HepG2 (cell line): ENCODE results near the gene KLRD1. TPM values are rescaled to one million over a fixed set of nuclear protein-coding genes. Genes with fewer than 3 reads are reported as not detected.

Experiments used
- ATAC-seq: fragments of 200-7000 bp; cut with Tn5 transposase; 3 replicates; pipeline ENCODE4 v1.9.1; 2020; ENCODE audit warnings: mild to moderate bottlenecking, moderate library complexity
- BruUV-seq: library from RNA; stranded (reverse); fragments of 400-500 nt; replicated peaks from 2 replicates; lab custom pipeline; 2021; lab: Mats Ljungman, UMichigan
- CTCF ChIA-PET: fragments of 300-600 bp; formaldehyde crosslinking; extraction: SDS; loops from one replicate; lab custom pipeline; 2021; ENCODE audit warnings: low total read pairs, inconsistent platforms, low intra/inter-chr PET ratio; lab: Yijun Ruan, JAX
- POLR2A ChIA-PET: fragments of 350-600 bp; sonication (Branson Sonifier 250); formaldehyde crosslinking; loops from one replicate; lab custom pipeline; 2020; ENCODE audit warnings: antibody characterized with exemption, inconsistent platforms; lab: Yijun Ruan, JAX
- DNase-seq: peaks from one replicate; pipeline ENCODE4 v3.0.0-alpha.2; 2015; ENCODE audit warnings: low spot score
- FAIRE-seq: peaks from 3 replicates; lab custom pipeline; 2011; peaks lifted over from hg19 to GRCh38; lab: Jason Lieb, UNC
- H2AFZ ChIP-seq: one replicate; pipeline ENCODE4 v1.6.1; 2011; ENCODE audit warnings: low read length, inconsistent platforms
- H3K27ac ChIP-seq: fragments of 300-600 bp; 3 replicates; pipeline ENCODE4 v1.8.0; 2011; ENCODE audit warnings: mixed run types, mild to moderate bottlenecking, mixed read lengths, low read length, inconsistent platforms; ENCODE audit not compliant: insufficient read depth; ENCODE audit errors: extremely low read length
- H3K27me3 ChIP-seq, 2 experiments: fragments of 200-600 bp in 1 of 2; 2 replicates in 1 of 2; 3 replicates in 1 of 2; pipeline versions ENCODE4 v1.6.0 to v1.8.0; 2011; ENCODE audit warnings: low read length in 2 of 2, mild to moderate bottlenecking in 2 of 2, moderate library complexity in 2 of 2, inconsistent platforms in 1 of 2; ENCODE audit not compliant: insufficient read depth in 2 of 2, control insufficient read depth in 1 of 2
- H3K36me3 ChIP-seq, 2 experiments: fragments of 200-600 bp in 1 of 2; replicated peaks in 1 of 2; 2 replicates in 1 of 2; 3 replicates in 1 of 2; pipeline versions ENCODE4 v1.5.1 to v1.8.0; 2011; ENCODE audit warnings: low read length in 2 of 2, inconsistent platforms in 1 of 2; ENCODE audit not compliant: insufficient read depth in 2 of 2, control insufficient read depth in 1 of 2
- H3K4me1 ChIP-seq: 2 replicates; pipeline ENCODE4 v1.5.1; 2012; ENCODE audit warnings: low read length, inconsistent platforms; ENCODE audit not compliant: insufficient read depth
- H3K4me2 ChIP-seq: 2 replicates; pipeline ENCODE4 v1.6.0; 2011; ENCODE audit warnings: low read depth, low read length, inconsistent platforms
- H3K4me3 ChIP-seq, 3 experiments: fragments of 200-600 bp in 1 of 3; sonication (generic), shearing (Covaris generic) in 1 of 3; replicated peaks in 1 of 3; 2 replicates each; pipeline ENCODE4 v1.5.1; 2011 to 2016; ENCODE audit warnings: low read length in 3 of 3, inconsistent platforms in 2 of 3, low read depth in 2 of 3, mild to moderate bottlenecking in 2 of 3, control low read depth in 1 of 3, mixed read lengths in 1 of 3; ENCODE audit not compliant: insufficient read depth in 1 of 3
- H3K79me2 ChIP-seq: one replicate; pipeline ENCODE4 v1.6.1; 2011; ENCODE audit warnings: low read length, inconsistent platforms; ENCODE audit not compliant: insufficient read depth
- H3K9ac ChIP-seq: 2 replicates; pipeline ENCODE4 v1.6.0; 2011; ENCODE audit warnings: mild to moderate bottlenecking, low read depth, low read length, inconsistent platforms; ENCODE audit not compliant: insufficient read depth
- H3K9me3 ChIP-seq: 2 replicates; pipeline ENCODE4 v1.5.1; 2012; ENCODE audit warnings: mild to moderate bottlenecking, low read length
- H4K20me1 ChIP-seq: 2 replicates; pipeline ENCODE4 v1.6.0; 2011; ENCODE audit warnings: inconsistent platforms, mild to moderate bottlenecking, low read length, moderate library complexity; ENCODE audit not compliant: insufficient read depth
- HOXA7 ChIP-seq: sonication (generic); formaldehyde crosslinking; IDR thresholded peaks from 2 replicates; pipeline ENCODE4 v1.8.1; 2022; ENCODE audit warnings: mild to moderate bottlenecking, missing genetic modification reagents, moderate library complexity
- SIX1 ChIP-seq: sonication (generic); formaldehyde crosslinking; IDR thresholded peaks from 2 replicates; pipeline ENCODE4 v1.4.0; 2020; ENCODE audit warnings: missing genetic modification reagents, borderline replicate concordance
- SMARCC2 ChIP-seq: fragments of 450-650 bp; IDR thresholded peaks from 2 replicates; pipeline ENCODE4 v1.6.1; 2017; ENCODE audit warnings: antibody characterized with exemption, mild to moderate bottlenecking
- ZBTB20 ChIP-seq: sonication (generic); formaldehyde crosslinking; IDR thresholded peaks from 2 replicates; pipeline ENCODE4 v1.8.1; 2023; ENCODE audit warnings: missing genetic modification reagents, low read depth, mild to moderate bottlenecking, borderline replicate concordance
- ZNF253 ChIP-seq: sonication (generic); formaldehyde crosslinking; IDR thresholded peaks from 2 replicates; pipeline ENCODE4 v1.8.0; 2022; ENCODE audit warnings: mild to moderate bottlenecking, missing genetic modification reagents, borderline replicate concordance
- ZNF639 ChIP-seq: conservative IDR thresholded peaks from 2 replicates; pipeline ENCODE4 v1.6.1; 2018; ENCODE audit warnings: missing genetic modification reagents
- WGBS: methylation state at CpG from one replicate; pipeline ENCODE4 v1.1.6; 2017; ENCODE audit warnings: low lambda C conversion rate; 5-methylcytosine and 5-hydroxymethylcytosine counted together
- in situ Hi-C: cut with HindIII; loops from 2 replicates; pipeline ENCODE4 v1.10.0; 2017; ENCODE audit warnings: low pct_unique_long_range_greater_than_20kb; ENCODE audit not compliant: extremely low pct_ligation_motif_present
- intact Hi-C: fragments of 100-400 bp; cut with micrococcal nuclease; formaldehyde crosslinking; loops from one replicate; pipeline ENCODE4 v1.10.0; 2022; ENCODE audit not compliant: unreplicated experiment
- polyA plus RNA-seq, 8 experiments: library from polyadenylated mRNA; depleted of rRNA in 3 of 8; stranded (reverse) in 7 of 8; unstranded in 1 of 8; fragments of >200 nt; fragmentation: Illumina TruSeq in 4 of 8; extraction: Trizol in 4 of 8; gene quantifications; 2 replicates each; pipeline versions ENCODE4 v1.2.1 to v1.2.3, GENCODE V29; 2011 to 2016; ENCODE audit warnings: low read depth in 4 of 8, missing spikeins in 1 of 8, mixed read lengths in 1 of 8; ENCODE audit not compliant: insufficient read depth in 1 of 8
- total RNA-seq, 5 experiments: library from RNA; depleted of rRNA; stranded (reverse); fragments of >200 nt; fragmentation: Illumina TruSeq; extraction: Trizol; gene quantifications; 2 replicates each; pipeline ENCODE4 v1.2.3, GENCODE V29; 2016; ENCODE audit warnings: low read depth in 1 of 5
- TF ChIP-seq, protein P1 (sequence below): sonication (generic); formaldehyde crosslinking; IDR thresholded peaks from 2 replicates; pipeline ENCODE4 v1.8.1; 2023; ENCODE audit warnings: mild to moderate bottlenecking, inconsistent platforms, moderate library complexity, missing genetic modification reagents, borderline replicate concordance

Gene KLRD1
- total and polyA plus RNA-seq, 2 of the 13 experiments (the other 11 are each of a cell fraction or from before 2014, with no cell fraction given), result 0.01 TPM; not detected in 1

GRCh38 chr12:10358969-10359368, 51.3 kb downstream of the KLRD1 start:
- DNase-seq (no peak), ATAC-seq (no peak), FAIRE-seq (no peak)
- TF ChIP-seq HOXA7 (no peak), ZNF639 (CRISPR knock-in tag) (no peak), ZNF253 (CRISPR knock-in tag) (no peak), SIX1 (CRISPR knock-in tag) (no peak), ZBTB20 (no peak), SMARCC2 (no peak)
- TF ChIP-seq, protein P1, sequence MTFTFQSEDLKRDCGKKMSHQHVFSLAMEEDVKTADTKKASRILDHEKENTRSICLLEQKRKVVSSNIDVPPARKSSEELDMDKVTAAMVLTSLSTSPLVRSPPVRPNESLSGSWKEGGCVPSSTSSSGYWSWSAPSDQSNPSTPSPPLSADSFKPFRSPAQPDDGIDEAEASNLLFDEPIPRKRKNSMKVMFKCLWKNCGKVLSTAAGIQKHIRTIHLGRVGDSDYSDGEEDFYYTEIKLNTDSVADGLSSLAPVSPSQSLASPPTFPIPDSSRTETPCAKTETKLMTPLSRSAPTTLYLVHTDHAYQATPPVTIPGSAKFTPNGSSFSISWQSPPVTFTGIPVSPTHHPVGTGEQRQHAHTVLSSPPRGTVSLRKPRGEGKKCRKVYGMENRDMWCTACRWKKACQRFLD (CRISPR knock-in tag), result no peak
- no peaks in the 10 kb centered on the region for H4K20me1 ChIP-seq
- no TSS peak for BruUV-seq
- no peaks in the 10 kb centered on the region for H3K79me2 ChIP-seq
- 48% methylated on average over 1 of the region's 1 CpG for whole genome bisulfite sequencing
- no peaks in the 10 kb centered on the region for H3K36me3 ChIP-seq
- H3K4me3 ChIP-seq, result no peak overlapping the region
- H3K9ac ChIP-seq, result no peak overlapping the region
- no peak overlapping the region for H3K4me2 ChIP-seq
- H3K27ac ChIP-seq, result no peak overlapping the region
- no peaks in the 10 kb centered on the region; a peak in 1 of 5 replicates for H3K27me3 ChIP-seq
- H2AFZ ChIP-seq, result no peak overlapping the region
- H3K9me3 ChIP-seq, result no peaks in the 10 kb centered on the region
- peaks cover 12% of the 10 kb centered on the region for H3K4me1 ChIP-seq
- ChIA-PET CTCF (no interaction called here), POLR2A (no interaction called here)
- in situ Hi-C loops, result no loop called here
- intact Hi-C loops, result no loop called here
